ENCODE results near the gene ZNF584. TPM values are rescaled to one million over a fixed set of nuclear protein-coding genes. Genes with fewer than 3 reads are reported as not detected.

ZNF584 gene
- total RNA-seq, 1 donor from 2014 or later: 16.7 TPM

DNA sequence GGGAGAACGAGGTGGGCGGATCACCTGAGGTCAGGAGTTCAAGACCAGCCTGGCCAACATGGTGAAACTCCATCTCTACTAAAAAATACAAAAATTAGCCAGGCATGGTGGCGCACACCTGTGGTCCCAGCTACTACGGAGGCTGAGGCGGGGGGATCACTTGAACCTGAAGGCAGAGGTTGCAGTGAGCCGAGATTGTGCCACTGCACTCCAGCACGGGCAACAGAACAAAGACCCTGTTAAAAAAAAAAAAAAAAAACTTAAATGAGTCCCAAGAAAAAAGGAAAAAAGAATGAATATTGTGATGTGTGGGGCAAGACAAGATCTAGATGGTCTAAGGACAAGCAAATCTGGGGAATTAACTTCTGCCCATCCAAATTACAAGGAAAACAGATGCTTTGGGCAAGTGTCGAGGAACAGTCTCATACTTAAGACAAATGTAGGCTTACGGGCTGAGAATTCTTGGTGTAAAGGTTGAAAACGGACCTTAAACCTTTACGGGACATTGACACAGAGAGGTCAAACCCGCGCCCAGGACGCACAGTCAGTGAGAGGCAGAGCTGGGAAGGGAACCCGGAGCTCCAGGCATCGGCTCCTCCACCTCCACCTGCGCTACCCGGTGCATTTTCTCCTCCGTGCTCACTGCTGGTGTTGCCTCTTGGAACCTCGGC, 57.8 kb downstream of the ZNF584 start:
- DNase-seq (ENCODE audit: low spot score, unreplicated experiment): no peak
- H3K36me3 Mint-ChIP-seq (ENCODE audit: insufficient read depth): peaks cover 2% of the 10 kb centered on the region
- TF ChIP-seq, protein P1, sequence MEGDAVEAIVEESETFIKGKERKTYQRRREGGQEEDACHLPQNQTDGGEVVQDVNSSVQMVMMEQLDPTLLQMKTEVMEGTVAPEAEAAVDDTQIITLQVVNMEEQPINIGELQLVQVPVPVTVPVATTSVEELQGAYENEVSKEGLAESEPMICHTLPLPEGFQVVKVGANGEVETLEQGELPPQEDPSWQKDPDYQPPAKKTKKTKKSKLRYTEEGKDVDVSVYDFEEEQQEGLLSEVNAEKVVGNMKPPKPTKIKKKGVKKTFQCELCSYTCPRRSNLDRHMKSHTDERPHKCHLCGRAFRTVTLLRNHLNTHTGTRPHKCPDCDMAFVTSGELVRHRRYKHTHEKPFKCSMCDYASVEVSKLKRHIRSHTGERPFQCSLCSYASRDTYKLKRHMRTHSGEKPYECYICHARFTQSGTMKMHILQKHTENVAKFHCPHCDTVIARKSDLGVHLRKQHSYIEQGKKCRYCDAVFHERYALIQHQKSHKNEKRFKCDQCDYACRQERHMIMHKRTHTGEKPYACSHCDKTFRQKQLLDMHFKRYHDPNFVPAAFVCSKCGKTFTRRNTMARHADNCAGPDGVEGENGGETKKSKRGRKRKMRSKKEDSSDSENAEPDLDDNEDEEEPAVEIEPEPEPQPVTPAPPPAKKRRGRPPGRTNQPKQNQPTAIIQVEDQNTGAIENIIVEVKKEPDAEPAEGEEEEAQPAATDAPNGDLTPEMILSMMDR (IDR thresholded peaks at IDR 0.05; ENCODE audit: unreplicated experiment): no peak
- peaks cover 19% of the 10 kb centered on the region for H3K4me1 Mint-ChIP-seq (ENCODE audit: low read depth)
- H3K27me3 Mint-ChIP-seq: no peaks in the 10 kb centered on the region
- H3K9me3 Mint-ChIP-seq (ENCODE audit: low read depth): no peaks in the 10 kb centered on the region
- peak overlapping the region; percentile 82 for H3K27ac Mint-ChIP-seq
- H3K4me3 Mint-ChIP-seq (ENCODE audit: low read depth): peak overlapping the region; percentile 78

DNA sequence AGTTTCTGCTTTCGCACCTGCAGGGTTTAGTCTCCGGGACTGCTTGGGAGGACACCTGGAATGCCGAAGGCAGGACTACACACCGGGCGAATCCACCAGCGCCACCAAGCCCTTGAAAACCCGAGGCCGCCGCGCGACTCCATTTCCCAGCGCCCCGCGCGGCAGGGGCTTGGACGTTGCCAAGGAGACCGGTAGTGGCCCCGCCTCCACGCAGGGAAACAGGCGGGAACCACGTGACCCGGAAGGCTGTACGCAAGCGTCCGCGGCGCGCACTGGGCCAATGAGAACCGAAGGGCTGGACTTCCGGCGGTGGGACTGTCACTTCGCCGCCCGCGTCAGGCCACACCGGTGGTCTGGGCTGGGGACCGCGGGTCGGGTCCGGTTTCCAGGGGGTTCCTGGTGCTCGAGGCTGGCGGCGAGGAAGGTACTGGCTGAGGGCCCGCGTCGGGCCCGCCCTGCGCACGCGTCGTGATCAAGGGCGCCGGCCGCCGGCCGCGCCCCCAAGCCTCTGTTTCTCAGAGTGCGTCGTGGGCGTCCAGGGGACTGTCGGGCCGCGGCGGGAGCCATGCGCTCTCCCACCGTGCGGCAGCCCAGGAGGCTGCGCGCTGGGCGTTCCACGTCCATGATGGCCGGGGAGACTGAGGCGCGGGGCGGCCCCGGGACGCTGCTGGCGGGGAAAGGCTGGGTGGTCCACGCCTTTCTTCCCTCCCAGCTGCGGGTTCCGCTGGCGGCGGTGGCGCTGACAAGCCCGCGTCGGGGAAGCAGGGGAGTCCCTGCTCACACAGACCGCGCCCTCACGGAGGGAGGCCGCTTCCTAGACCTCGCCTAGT, 58.5 kb downstream of the ZNF584 start, which contains the start of gene ZNF324:
Gene ZNF324 (plus strand): TSS at position 321 of the 830 bp plus-strand sequence. CDS start 2,106 bp downstream, outside the sequence.
- Mint-ChIP-seq H3K4me3 (ENCODE audit: low read depth) (peak within 1 kb of the TSS; percentile 78), H3K36me3 (ENCODE audit: insufficient read depth) (peaks cover 2% of the 10 kb centered on the region), H3K4me1 (ENCODE audit: low read depth) (peaks cover 19% of the 10 kb centered on the region), H3K27ac (peak within 1 kb of the TSS; percentile 82), H3K27me3 (no peaks in the 10 kb centered on the region), H3K9me3 (ENCODE audit: low read depth) (no peaks in the 10 kb centered on the region)
- TF ChIP-seq, protein P1 (IDR thresholded peaks at IDR 0.05; ENCODE audit: unreplicated experiment): no peak
- peak; percentile 96 for DNase-seq (ENCODE audit: low spot score, unreplicated experiment)

Small RNAs within 50 kb of the gene (microRNA-seq; reads per million reads assigned to microRNA genes)
- not detected for gene MIR4754 (ENCODE audit: borderline number of aligned reads, unreplicated experiment)

Other genes with a start within 250 kb of the ZNF584 start
- 26.1 and 29.0 TPM in 2 replicates for gene ZNF274, start 225.6 kb upstream of the ZNF584 start, total RNA-seq
- 61.0 and 70.5 TPM in 2 replicates for gene ZNF544, start 179.7 kb upstream of the ZNF584 start, total RNA-seq
- 18.1 and 18.2 TPM in 2 replicates for gene ZNF8, start 129.7 kb upstream of the ZNF584 start, total RNA-seq
- gene ERVK3-1, start 103.3 kb upstream of the ZNF584 start, total RNA-seq: 41.3 and 46.2 TPM in 2 replicates
- gene ZSCAN22, start 81.7 kb upstream of the ZNF584 start, total RNA-seq: 4.6 TPM in 2 replicates
- gene A1BG, start 55.2 kb upstream of the ZNF584 start, total RNA-seq: 3.9 and 4.6 TPM in 2 replicates
- 11.7 and 13.4 TPM in 2 replicates for gene ZNF497, start 45.9 kb upstream of the ZNF584 start, total RNA-seq
- 5.4 and 6.1 TPM in 2 replicates for gene ZNF837, start 27.6 kb upstream of the ZNF584 start, total RNA-seq
- 1,006 and 1,040 TPM in 2 replicates for gene RPS5, start 21.4 kb upstream of the ZNF584 start, total RNA-seq
- 0.42 TPM in 1 of 2 replicates, not detected in the other for gene RNF225, start 13.0 kb upstream of the ZNF584 start, total RNA-seq
- gene ZNF132, start 31.5 kb downstream of the ZNF584 start, total RNA-seq: 3.5 TPM in 2 replicates
- 10.1 and 11.2 TPM in 2 replicates for gene ZNF324B, start 43.0 kb downstream of the ZNF584 start, total RNA-seq
- gene ZNF324, start 58.4 kb downstream of the ZNF584 start, total RNA-seq: 12.9 and 14.7 TPM in 2 replicates
- 17.7 and 19.4 TPM in 2 replicates for gene ZNF446, start 67.7 kb downstream of the ZNF584 start, total RNA-seq
- gene SLC27A5, start 103.3 kb downstream of the ZNF584 start, total RNA-seq: 9.4 and 9.9 TPM in 2 replicates
- gene ZBTB45, start 111.2 kb downstream of the ZNF584 start, total RNA-seq: 22.3 and 22.7 TPM in 2 replicates
- 699 and 731 TPM in 2 replicates for gene TRIM28, start 135.4 kb downstream of the ZNF584 start, total RNA-seq
- gene CHMP2A, start 146.5 kb downstream of the ZNF584 start, total RNA-seq: 72.2 and 81.5 TPM in 2 replicates
- gene UBE2M, start 150.0 kb downstream of the ZNF584 start, total RNA-seq: 73.0 and 80.4 TPM in 2 replicates
- gene MZF1, start 164.7 kb downstream of the ZNF584 start, total RNA-seq: 70.9 and 71.3 TPM in 2 replicates